GM19455 (cell line): ENCODE data around the gene UBE3C.

Experiments
- ATAC-seq: cut with Tn5 transposase; IDR thresholded peaks from one replicate; pipeline ENCODE4 v1.9.1; 2021; ENCODE audit not compliant: unreplicated experiment

UBE3C gene

GRCh38 chr7:157168571-157168970 is 29.8 kb downstream of the UBE3C start:
- no peak for ATAC-seq

DNA sequence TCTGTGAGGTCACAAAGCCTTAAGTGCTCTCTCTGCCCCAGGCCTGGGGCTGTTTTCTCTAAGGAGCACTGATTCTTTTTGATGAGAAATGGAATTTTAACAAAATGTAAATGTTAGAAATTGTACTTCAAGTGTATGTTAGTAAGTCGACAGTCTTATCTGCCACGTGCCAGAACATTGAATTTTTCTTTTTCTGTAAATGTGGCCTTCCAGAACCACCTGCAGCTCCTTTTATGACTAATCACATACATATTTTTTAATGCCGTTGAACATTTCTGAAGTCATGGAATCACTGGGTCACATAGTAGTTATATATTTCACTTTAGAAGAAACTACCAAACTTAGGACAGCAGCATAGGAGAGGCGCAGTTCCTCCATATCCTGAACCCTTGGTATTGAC is 38.0 kb downstream of the UBE3C start:
- no peak for ATAC-seq

DNA sequence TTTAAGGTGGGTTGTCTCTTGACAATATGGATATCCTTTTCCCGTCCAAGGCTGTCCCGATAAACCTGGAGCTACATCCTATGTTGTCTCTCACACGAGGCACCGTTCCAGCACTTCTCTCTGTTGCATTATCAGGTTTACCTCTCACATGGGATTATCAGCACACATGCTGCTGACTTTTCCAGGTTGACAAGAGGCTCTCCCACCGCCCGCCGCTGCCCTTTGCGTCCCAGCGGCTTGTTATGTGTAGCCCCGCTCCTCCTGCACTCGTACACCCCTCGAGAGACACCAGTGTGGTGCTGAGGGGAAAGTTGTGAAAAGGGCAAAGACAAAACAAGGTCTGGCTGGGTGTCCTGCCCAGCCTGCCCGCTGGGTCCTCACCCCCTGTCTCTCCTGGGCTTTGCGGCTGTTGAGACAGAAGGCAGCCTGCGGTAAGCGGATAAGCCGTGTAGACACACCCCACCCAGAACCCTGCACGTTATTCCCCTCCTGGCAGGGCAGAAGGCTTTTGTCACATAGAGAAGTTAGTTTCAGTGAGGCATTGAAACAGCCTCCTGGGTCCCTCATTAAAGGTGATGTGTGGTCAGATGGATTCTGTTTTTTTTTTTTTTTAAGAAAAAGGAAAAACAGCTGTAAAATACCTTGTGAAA is 38.7 kb downstream of the UBE3C start:
- peak; percentile 54 for ATAC-seq

DNA sequence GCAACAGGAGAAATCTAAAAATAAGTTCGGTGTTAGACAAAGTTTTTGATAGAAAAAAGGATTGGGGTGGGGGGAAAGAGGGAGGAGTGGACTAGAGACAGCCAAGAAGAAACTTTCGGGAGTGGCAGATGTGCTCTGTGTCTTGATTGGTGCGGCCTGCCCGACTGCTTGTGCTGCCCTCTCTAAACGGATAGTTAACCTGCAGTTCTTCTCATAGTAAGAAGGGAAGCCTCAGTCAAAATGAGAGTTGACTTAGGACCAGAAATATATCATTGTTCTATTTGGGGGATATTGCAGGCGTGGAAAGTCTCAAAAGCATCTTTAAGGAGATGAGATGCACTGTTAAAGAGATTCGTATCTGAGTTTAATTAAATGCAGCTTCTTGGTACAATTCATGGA is 39.3 kb downstream of the UBE3C start:
- peak; percentile 77 for ATAC-seq

DNA sequence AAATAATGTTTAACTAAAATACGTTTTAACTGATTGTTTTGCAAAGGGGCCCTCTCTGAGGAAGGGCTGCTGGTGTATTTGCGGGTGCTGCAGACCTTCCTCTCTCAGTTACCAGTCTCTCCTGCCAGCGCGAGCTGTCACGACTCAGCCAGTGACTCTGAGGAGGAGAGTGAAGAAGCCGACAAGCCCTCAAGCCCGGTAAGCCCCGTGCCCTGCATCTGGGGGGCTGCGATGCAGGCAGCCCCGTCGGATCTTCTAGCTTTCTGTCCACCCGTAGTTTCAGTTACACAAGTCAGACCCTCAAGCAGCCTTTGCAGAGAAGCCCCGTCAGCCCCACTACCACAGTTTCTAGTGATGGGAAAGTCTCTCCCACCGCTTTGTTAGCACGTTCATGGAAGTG is 45.1 kb downstream of the UBE3C start:
- no peak for ATAC-seq

DNA sequence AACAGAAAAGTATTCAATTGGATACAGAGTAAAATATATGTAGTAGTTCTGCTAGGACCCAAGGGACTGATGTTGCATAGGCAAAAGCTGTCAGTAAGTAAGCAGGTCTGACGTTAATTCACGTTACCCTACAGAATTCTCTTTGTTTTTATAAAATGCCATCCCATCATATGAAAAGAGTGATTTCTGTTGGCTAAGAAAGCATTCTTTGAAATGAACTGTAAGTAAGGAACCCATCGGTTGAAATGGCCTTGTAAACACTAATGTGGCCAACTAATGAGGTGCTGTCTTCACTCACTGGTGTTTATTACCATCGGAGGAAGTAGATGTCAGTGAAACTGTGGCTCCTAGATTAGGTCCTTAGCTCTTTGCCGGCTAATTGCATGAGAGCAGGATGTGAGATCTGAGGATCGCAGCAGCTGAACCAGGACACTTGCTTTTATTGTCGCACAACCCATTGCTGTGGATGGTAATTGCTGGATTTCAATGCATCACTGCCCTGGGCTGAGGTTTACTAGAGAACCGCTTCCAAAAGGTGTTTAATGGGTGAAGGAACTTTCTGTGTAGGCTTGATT is 49.5 kb downstream of the UBE3C start:
- ATAC-seq = no peak

GRCh38 chr7:157189405-157189804 is 50.7 kb downstream of the UBE3C start:
- ATAC-seq = no peak

GRCh38 chr7:157192861-157193260 is 54.1 kb downstream of the UBE3C start:
- no peak for ATAC-seq

- ATAC-seq = no peak
Measured at GRCh38 chr7:157193274-157193673, 54.5 kb downstream of the UBE3C start.

DNA sequence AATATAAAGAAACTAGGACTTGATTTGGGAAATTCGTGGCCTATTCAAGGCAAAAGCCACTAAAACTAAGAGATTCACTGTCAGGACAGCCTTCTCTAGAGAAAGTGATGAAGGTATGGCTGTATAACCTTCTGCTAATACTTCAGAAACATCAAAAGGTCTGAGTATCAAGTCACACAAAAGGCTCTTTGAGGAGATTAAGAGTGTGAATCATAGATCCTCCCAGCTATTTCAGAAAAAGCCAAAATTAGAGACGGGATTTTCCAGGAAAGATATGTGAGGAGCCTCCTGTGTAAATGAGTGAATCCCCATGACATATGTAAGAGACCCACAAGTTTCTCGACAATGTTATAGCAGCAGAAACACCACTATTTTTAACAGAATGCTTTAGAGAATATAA is 56.2 kb downstream of the UBE3C start:
- ATAC-seq = no peak

DNA sequence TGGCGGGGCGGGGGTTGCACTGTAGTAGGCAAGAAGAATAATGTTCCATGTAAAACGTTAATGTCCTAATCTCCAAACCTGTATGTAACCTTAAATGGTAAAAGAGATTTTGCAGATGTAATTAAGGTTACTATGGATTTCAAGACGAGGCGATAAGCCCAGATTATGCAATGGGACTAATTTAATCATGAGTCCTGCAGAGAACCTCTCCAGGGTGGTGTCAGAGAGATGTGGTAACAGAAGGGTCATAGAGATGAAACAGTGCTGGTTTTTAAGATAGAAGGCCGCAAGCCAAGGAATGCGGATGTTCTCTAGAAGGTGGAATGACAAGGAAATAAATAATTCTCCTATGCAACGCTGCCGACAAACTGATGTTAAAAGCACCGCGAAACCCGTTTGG is 57.1 kb downstream of the UBE3C start:
- no peak for ATAC-seq

DNA sequence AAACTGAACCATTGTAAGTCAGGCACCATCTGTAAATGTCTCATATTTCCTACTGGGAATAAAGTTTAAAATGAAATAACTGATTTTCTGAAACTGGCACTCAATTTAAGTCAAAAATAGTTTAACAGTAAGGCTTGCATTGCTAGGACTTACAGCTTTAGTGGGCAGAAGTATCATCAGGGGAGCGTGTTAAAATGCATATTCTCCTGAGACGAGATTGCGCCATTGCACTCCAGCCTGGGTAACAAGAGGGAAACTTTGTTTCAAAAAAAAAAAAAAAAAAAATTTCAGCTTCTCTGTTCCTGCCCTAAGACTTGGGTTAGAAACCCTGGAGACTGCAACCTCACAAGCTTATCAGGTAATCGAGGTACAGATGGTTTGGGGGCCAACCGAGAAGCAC is 65.4 kb downstream of the UBE3C start:
- no peak for ATAC-seq

- ATAC-seq = no peak
Measured at GRCh38 chr7:157205438-157205837, 66.7 kb downstream of the UBE3C start.

- no peak for ATAC-seq
Measured at GRCh38 chr7:157208571-157209413, 70.1 kb downstream of the UBE3C start.

DNA sequence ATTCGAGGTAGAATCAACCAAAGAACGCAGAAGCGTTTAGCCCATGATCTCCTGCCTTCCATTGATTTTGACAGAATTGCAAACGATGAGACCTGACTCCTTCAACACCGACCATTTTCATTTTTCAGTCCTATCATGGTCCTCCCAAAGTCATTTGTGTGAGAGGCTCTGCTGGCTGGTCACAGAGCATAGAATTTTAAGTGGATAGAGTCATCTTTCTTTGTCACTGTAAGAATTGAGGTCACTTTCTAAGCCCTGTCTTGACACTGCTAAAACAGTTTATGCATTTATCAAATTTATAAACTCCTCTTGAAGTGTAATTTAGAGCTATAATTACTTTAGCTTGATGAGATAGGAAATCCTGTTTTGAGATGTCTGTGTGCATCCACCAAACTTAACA is 72.0 kb downstream of the UBE3C start:
- no peak for ATAC-seq

GRCh38 chr7:157211690-157212089 is 73.0 kb downstream of the UBE3C start:
- no peak for ATAC-seq

- ATAC-seq = peak; percentile 85
Measured at GRCh38 chr7:157219154-157219553, 80.4 kb downstream of the UBE3C start.

GRCh38 chr7:157220916-157221569 is 82.3 kb downstream of the UBE3C start:
- no peak for ATAC-seq

GRCh38 chr7:157222687-157223086 is 84.0 kb downstream of the UBE3C start:
- no peak for ATAC-seq

DNA sequence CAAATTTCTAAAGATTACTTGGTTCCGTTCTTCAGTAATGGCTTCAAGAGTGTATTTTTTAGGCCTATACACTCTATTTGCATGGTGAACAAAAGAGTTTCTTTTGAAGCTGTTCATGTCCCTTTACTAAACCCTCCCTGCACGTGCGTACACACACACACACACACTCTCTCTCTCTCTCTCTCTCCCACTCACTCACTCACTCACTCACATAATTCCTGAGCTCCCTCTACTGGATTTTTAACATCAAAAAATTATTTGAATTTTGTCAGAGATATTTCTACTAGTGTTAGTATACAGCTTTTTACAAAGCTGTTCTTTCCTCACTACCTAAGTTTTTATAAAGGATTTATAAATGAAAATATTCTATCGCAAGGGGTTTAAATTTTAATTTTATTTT is 85.9 kb downstream of the UBE3C start:
- no peak for ATAC-seq

- no peak for ATAC-seq
Measured at GRCh38 chr7:157228864-157229422, 90.2 kb downstream of the UBE3C start.
